ENCODE measurements around the gene ABCC6.

GRCh38 chr16:16120044-16120381 lies 103.3 kb downstream of the ABCC6 start:
- TF ChIP-seq CTCF (IDR thresholded peaks at IDR 0.05 in 8 of 11, conservative IDR thresholded peaks at IDR 0.05 in 3 of 11) = no peak
- no peak for TF ChIP-seq POLR2A (IDR thresholded peaks at IDR 0.05)

Data from spleen (tissue), 7 donors.